Adipose tissue (tissue), 3 donors: ENCODE data around the gene ECE1. TPM values are rescaled to one million over a fixed set of nuclear protein-coding genes. Genes with fewer than 3 reads are reported as not detected.

Source experiments
- H3K27ac ChIP-seq: one replicate; pipeline ENCODE4 v1.5.1; 2013; ENCODE audit warnings: low read depth, low read length
- WGBS, 3 donors: extraction: QIAGEN DNeasy Blood & Tissue Kit; methylation state at CpG; one replicate each; pipeline ENCODE4 v1.1.7; 2013; 5-methylcytosine and 5-hydroxymethylcytosine counted together
- polyA plus RNA-seq, 3 donors: library from polyadenylated mRNA; stranded (reverse); fragments of 200-250 nt; gene quantifications; one replicate each; pipeline ENCODE4 v1.2.3, GENCODE V29; 2013
- donor health status: healthy with polysubstance abuse.
- donor health status: Bipolar disorder and iron deficiency.
- donor health status: healthy.

The ECE1 gene
- polyA plus RNA-seq, 3 donors: 63.8 to 110 (median 65.3) TPM

DNA sequence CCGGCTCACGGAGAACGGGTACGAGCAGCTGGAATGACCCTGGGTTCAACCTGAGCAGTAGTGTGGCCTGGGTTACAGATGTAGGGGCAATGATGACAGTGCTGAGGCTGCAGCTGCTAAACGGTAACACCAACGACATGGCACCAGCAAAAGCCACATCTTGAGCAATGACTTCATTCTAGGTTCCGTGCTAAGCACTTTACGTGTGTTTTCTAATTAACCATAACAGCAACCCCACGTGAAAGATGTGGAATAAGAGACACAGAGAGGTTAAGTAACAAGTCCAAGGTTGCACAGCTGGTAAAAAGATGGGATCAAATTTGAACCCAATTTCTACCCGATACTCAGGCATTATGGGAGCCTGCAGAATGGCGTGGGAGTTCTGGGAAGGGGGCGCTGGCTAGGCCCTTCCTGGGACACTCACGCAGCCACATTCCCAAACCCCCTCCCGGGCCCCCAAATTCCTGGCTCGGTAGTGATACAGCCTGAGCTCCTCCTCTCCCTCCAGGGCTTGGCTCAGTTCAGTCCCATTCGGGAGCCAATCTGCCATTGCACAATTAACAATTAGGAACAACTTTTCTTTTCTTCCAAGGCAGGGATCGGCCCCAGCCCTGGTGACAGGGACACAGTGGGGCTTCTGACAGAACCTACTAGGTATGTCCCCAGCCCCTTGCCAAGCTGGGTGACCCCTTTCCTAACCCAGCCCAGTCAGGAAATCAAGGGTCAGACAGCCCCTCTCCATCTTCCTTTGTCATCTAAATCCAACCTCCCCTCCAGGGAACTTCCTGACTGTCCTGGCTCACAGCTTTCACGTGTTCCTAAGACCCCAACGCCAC is 23.8 kb upstream of the ECE1 start:
- 48 to 53% (median 51%) methylated on average over 19 of the region's 19 CpGs for WGBS, 3 donors
- H3K27ac ChIP-seq: no peak overlapping the region

- 43 to 65% (median 62%) methylated on average over 6 of the region's 6 CpGs for WGBS, 3 donors
These were observed 23.1 kb upstream of the ECE1 start for GRCh38 chr1:21313203-21313885.

GRCh38 chr1:21312407-21312992 is 22.2 kb upstream of the ECE1 start:
- WGBS, 3 donors: 44 to 91% (median 84%) methylated on average over 4 of the region's 4 CpGs
- H3K27ac ChIP-seq: no peak overlapping the region

More at GRCh38 chr1:21313203-21313885, 23.1 kb upstream of the ECE1 start:
- H3K27ac ChIP-seq: no peak overlapping the region

DNA sequence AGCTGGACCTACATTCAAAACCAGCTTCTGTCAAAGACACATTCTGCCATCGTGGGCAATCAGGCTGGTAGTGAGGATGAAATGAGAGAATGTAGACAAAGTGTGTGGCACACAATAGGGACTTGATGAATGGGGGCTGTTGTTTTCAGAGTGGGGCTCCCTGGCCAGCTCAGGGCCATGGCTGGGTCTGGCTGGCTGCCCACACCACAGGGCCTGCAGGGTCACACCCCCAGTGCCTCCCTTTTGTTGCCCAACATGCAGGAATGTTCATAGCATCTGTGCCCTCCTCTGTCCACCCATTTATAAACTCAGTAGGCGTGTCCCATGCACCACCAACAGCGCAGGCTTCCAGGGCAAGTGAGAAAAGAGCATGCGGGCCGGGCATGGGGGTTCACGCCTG is 20.8 kb upstream of the ECE1 start:
- 89 to 94% (median 90%) methylated on average over 6 of the region's 6 CpGs for WGBS, 3 donors
- H3K27ac ChIP-seq: no peak overlapping the region

- H3K27ac ChIP-seq: no peak overlapping the region
- WGBS, 3 donors: 47 to 73% (median 72%) methylated on average over 9 of the region's 9 CpGs
These were observed 18.8 kb upstream of the ECE1 start for GRCh38 chr1:21308847-21309652.

DNA sequence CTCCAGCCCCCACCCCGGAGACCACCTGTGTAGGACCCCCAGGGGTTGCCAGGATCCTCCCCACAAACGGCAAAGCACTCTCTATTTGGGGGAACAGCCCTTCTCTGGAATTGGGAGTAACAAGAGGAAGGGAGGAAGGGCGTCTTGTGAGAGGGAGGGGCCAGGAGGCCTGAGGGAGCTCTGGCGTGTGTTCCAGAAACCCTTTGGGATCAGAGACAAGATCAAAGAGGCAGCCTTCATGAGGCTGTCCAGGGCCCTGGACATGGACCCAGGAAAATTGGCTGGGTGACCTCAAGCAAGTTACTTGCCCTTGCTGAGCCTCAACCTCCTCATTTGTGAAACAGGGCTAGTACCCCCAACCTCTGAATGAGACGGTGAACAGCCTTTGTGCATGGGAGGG is 18.1 kb upstream of the ECE1 start:
- 53 to 58% (median 54%) methylated on average over 5 of the region's 5 CpGs for WGBS, 3 donors

DNA sequence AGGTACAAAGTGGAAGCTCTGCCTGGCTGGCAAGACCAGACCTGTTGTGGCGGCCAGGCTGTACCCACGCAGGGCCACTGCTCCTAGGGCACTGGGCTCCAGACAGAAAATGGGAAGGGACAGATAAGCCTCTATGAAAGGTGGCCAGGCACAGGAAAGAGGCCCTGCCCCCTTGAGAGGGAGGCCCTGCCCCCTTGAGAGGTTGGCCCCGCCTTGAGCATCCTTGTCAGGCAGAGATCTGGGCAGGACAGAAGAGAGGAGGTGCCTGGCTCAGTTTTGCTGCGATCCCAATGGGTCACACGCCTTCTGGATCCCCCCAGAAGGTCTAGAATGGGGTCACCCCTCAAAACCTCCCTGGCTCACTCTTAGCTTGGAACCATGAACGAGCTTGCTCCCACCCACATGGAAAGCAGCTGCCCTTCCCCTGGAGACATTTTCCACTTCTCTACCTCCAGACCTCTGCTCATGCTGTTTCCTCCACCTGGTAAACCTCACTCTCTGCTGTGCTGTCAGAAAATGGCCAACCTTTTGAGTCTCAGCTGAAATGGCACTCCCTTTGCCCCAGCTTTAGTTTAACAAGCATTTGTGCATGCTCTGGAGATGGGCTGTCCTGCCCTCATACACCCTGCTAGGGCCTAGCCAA is 17.5 kb upstream of the ECE1 start:
- H3K27ac ChIP-seq: no peak overlapping the region

More for the DNA sequence above, 18.1 kb upstream of the ECE1 start:
- no peak overlapping the region for H3K27ac ChIP-seq

GRCh38 chr1:21307210-21307609 is 16.9 kb upstream of the ECE1 start:
- no peak overlapping the region for H3K27ac ChIP-seq
- 87 to 91% (median 91%) methylated on average over 7 of the region's 7 CpGs for WGBS, 3 donors

More for the DNA sequence above, 17.5 kb upstream of the ECE1 start:
- WGBS, 3 donors: 79 to 80% (median 80%) methylated on average over 6 of the region's 6 CpGs

DNA sequence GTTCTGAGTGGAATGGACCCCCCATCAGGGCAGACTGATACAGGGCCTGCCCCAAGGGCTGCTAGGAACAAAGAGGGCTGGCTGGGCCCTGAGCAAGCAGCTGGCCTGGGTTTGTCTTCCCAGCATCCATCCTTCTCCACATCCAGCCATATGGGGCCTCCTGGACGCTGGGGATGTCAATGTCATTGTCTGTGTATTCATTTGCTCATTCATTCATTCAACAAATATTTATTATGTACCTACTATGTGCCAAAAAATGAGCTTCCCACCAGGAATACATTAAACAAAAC is 15.6 kb upstream of the ECE1 start:
- H3K27ac ChIP-seq: no peak overlapping the region

GRCh38 chr1:21305155-21305899 is 15.1 kb upstream of the ECE1 start:
- H3K27ac ChIP-seq: no peak overlapping the region
- 75 to 88% (median 84%) methylated on average over 16 of the region's 16 CpGs for WGBS, 3 donors

More for the DNA sequence above, 15.6 kb upstream of the ECE1 start:
- 86 to 91% (median 90%) methylated on average over 1 of the region's 1 CpG for WGBS, 3 donors

- no peak overlapping the region for H3K27ac ChIP-seq
- 67 to 93% (median 84%) methylated on average over 2 of the region's 2 CpGs for WGBS, 3 donors
These were observed 14.2 kb upstream of the ECE1 start for GRCh38 chr1:21304488-21304887.

DNA sequence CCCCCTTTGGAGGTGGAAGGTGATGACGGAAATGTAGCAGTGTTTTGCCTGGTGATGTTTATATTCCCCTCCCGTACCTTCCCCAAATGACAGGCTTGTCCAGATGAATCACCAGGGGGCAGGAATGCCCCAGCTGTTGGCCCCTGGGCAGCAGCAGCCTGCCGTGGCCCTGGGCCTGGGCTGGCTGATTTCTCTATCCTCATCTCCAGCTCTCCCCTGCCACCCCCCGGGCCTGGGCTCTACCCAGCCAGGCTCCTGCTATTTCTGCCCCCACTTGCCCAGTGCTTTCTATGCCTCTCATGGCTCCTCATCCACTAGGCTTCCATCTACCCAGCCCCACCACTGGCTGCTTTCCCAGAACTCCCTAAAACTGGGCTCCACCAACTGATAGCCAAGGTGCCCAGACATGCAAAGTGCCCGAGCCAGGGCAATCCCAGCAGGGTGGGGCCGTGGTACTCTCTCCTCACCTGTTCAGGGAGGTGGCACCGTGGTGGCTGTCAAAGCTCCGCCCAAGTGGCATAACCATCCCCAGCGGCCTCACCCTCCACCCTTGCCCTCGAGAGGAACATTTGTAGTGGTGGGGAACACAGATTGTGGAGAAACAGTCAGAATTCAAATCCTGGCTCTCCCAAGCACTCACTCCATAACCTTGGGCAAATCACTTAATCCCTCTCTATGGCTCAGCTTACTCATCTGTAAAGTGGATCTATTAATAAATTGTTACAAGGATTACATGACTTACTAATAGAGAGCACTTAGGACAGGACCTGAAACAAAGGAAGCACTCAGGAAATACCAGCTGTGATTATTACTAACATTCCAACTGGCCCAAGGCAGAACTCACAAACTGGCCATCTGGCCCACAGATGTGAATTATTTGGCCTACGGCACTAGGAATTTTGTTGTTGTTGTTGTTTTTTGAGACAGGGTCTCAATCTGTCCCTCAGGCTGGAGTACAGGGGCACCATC is 12.8 kb upstream of the ECE1 start:
- WGBS, 3 donors: 48 to 71% (median 63%) methylated on average over 11 of the region's 11 CpGs
- H3K27ac ChIP-seq: no peak overlapping the region

- no peak overlapping the region for H3K27ac ChIP-seq
- 63 to 92% (median 87%) methylated on average over 10 of the region's 10 CpGs for WGBS, 3 donors
These were observed 11.7 kb upstream of the ECE1 start for GRCh38 chr1:21301794-21302440.

DNA sequence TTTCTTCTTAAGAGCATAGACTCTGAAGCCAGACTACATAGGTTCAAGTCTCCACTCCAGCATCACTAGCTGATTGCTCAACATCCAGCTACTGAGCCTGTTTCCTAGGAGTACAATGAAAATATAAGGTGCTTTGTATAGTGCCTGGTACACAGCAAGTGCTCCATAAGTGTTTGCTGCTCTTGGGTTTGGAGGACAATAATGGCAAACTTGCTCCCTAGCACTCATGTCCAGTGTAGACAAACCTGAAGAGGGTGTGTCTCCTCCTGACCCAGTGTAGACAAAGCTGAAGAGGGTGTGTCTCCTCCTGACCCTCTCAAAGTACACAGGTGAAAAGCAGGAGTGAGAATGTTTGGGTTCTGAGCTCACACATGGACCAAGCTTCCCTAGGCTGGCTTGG is 10.5 kb upstream of the ECE1 start:
- no peak overlapping the region for H3K27ac ChIP-seq

GRCh38 chr1:21299780-21300395 is 9.6 kb upstream of the ECE1 start:
- 56 to 70% (median 64%) methylated on average over 4 of the region's 4 CpGs for WGBS, 3 donors
- no peak overlapping the region for H3K27ac ChIP-seq

DNA sequence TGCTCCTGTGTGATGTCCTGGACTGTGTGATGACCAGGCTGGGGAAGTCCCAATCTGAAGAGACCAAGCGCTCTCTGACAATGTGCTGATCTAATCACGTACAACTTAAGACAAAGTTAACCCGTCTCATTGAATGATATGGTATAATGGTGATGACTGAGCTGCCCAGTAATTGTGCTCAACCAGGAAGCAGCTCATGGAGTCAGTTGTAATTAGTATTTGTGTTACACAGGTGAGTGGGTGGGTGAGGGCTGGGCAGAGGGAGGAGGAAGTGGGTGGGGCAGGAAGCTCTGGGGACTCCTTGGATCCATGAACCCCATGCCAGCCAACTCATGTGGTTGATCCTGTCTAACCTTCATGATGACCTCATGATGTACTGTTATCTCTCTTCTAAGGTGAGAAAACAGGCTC is 8.7 kb upstream of the ECE1 start:
- no peak overlapping the region for H3K27ac ChIP-seq
- 66 to 80% (median 77%) methylated on average over 3 of the region's 3 CpGs for WGBS, 3 donors
